GM12878 (cell line): ENCODE results near the gene RSPH1. TPM values are rescaled to one million over a fixed set of nuclear protein-coding genes. Genes with fewer than 3 reads are reported as not detected.

ENCODE experiments used
- BCLAF1 ChIP-seq: fragments of 450-650 bp; IDR thresholded peaks from 2 replicates; pipeline ENCODE4 v1.6.1; 2017; ENCODE audit warnings: antibody characterized with exemption, mild to moderate bottlenecking, moderate library complexity
- BHLHE40 ChIP-seq, 2 experiments: fragments of 450-650 bp in 1 of 2; IDR thresholded peaks; 2 replicates each; pipeline ENCODE4 v1.6.1; 2011 to 2017; ENCODE audit warnings: low read depth in 2 of 2, borderline replicate concordance in 1 of 2, improper control_type of control experiment in 1 of 2, low read length in 1 of 2, mild to moderate bottlenecking in 1 of 2
- CBX3 ChIP-seq: fragments of 200-600 bp; sonication (generic); IDR thresholded peaks from 2 replicates; pipeline ENCODE4 v1.6.1; 2016; ENCODE audit warnings: low read depth, borderline replicate concordance
- CREM ChIP-seq: IDR thresholded peaks from 2 replicates; pipeline ENCODE4 v1.6.1; 2014; ENCODE audit warnings: antibody characterized with exemption, low read depth
- DPF2 ChIP-seq: fragments of 450-650 bp; IDR thresholded peaks from 2 replicates; pipeline ENCODE4 v1.6.1; 2017; ENCODE audit warnings: mild to moderate bottlenecking
- EP300 ChIP-seq, 2 experiments: fragments of 150-350 bp in 1 of 2; IDR thresholded peaks; 2 replicates each; pipeline ENCODE4 v1.6.1; 2011 to 2012; ENCODE audit warnings: low read depth in 2 of 2, low read length in 2 of 2, borderline replicate concordance in 1 of 2, improper control_type of control experiment in 1 of 2, inconsistent platforms in 1 of 2; ENCODE audit not compliant: control insufficient read depth in 1 of 2
- HSF1 ChIP-seq: fragments of 150-350 bp; IDR thresholded peaks from 2 replicates; pipeline ENCODE4 v1.6.1; 2014; ENCODE audit warnings: mild to moderate bottlenecking, low read depth, low read length
- KAT2A ChIP-seq: conservative IDR thresholded peaks from 2 replicates; pipeline ENCODE4 v1.6.1; 2011; ENCODE audit warnings: low read depth, low read length; ENCODE audit not compliant: control insufficient read depth
- MXI1 ChIP-seq: fragments of 150-350 bp; IDR thresholded peaks from 2 replicates; pipeline ENCODE4 v1.6.1; 2011; ENCODE audit warnings: low read depth, mild to moderate bottlenecking, inconsistent platforms, low read length, improper control_type of control experiment
- MYC ChIP-seq: IDR thresholded peaks from 2 replicates; pipeline ENCODE4 v1.6.1; 2011; ENCODE audit warnings: mild to moderate bottlenecking, low read length, moderate library complexity, inconsistent platforms; ENCODE audit not compliant: insufficient read depth, insufficient replicate concordance, insufficient read length, severe bottlenecking
- NFXL1 ChIP-seq: fragments of 450-650 bp; IDR thresholded peaks from 2 replicates; pipeline ENCODE4 v1.6.1; 2017; ENCODE audit warnings: antibody characterized with exemption, mild to moderate bottlenecking, borderline replicate concordance
- PAX8 ChIP-seq: fragments of 450-650 bp; IDR thresholded peaks from 2 replicates; pipeline ENCODE4 v1.6.1; 2017; ENCODE audit warnings: mild to moderate bottlenecking, moderate library complexity
- PBX3 ChIP-seq: IDR thresholded peaks from 2 replicates; pipeline ENCODE4 v1.6.1; 2011; ENCODE audit warnings: mild to moderate bottlenecking, low read depth, low read length, moderate library complexity; ENCODE audit not compliant: insufficient replicate concordance
- POLR2AphosphoS2 ChIP-seq: IDR thresholded peaks from 2 replicates; pipeline ENCODE4 v1.6.1; 2011; ENCODE audit warnings: low read depth, mild to moderate bottlenecking, low read length, improper control_type of control experiment, moderate library complexity
- RAD51 ChIP-seq: fragments of 450-650 bp; IDR thresholded peaks from 2 replicates; pipeline ENCODE4 v1.6.1; 2016; ENCODE audit warnings: moderate library complexity, mild to moderate bottlenecking, inconsistent platforms
- RUNX3 ChIP-seq: IDR thresholded peaks from 2 replicates; pipeline ENCODE4 v1.6.1; 2012; ENCODE audit warnings: low read length, inconsistent platforms
- SPI1 ChIP-seq: IDR thresholded peaks from 2 replicates; pipeline ENCODE4 v1.6.1; 2011; ENCODE audit warnings: low read depth, mild to moderate bottlenecking, low read length, moderate library complexity, borderline replicate concordance; ENCODE audit not compliant: insufficient read depth
- TBL1XR1 ChIP-seq: IDR thresholded peaks from 2 replicates; pipeline ENCODE4 v1.6.1; 2012; ENCODE audit warnings: low read depth, low read length, improper control_type of control experiment
- ZBTB11 ChIP-seq: fragments of 450-650 bp; formaldehyde crosslinking; IDR thresholded peaks from 2 replicates; pipeline ENCODE4 v1.5.0; 2022; ENCODE audit warnings: mild to moderate bottlenecking, missing genetic modification characterization
- ZNF24 ChIP-seq: fragments of 450-650 bp; IDR thresholded peaks from 2 replicates; pipeline ENCODE4 v1.6.1; 2017; ENCODE audit warnings: antibody characterized with exemption, mild to moderate bottlenecking
- ZNF622 ChIP-seq: fragments of 450-650 bp; IDR thresholded peaks from 2 replicates; pipeline ENCODE4 v1.6.1; 2017; ENCODE audit warnings: mild to moderate bottlenecking, inconsistent platforms
- polyA plus RNA-seq, 11 experiments: library from polyadenylated mRNA; depleted of rRNA in 4 of 11; unstranded in 6 of 11; stranded (reverse) in 5 of 11; fragments of >200 nt; fragmentation: Nextera tagmentation in 4 of 11; fragmentation: Illumina TruSeq in 1 of 11; extraction: Ambion mirVana in 4 of 11; extraction: Trizol in 1 of 11; gene quantifications; 1 replicate in 1 of 11; 2 replicates in 10 of 11; pipeline versions ENCODE4 v1.2.1 to v1.2.3, GENCODE V29; 2011 to 2016; ENCODE audit warnings: inconsistent platforms in 2 of 11, missing spikeins in 2 of 11, low read depth in 1 of 11
- total RNA-seq, 4 experiments: library from RNA; depleted of rRNA in 3 of 4; stranded (reverse); fragments of >200 nt in 3 of 4; fragmentation: Illumina TruSeq in 1 of 4; extraction: Trizol in 1 of 4; gene quantifications; 2 replicates each; pipeline versions ENCODE4 v1.2.1 to v1.2.3, GENCODE V29; 2013 to 2021

RSPH1 gene
- total and polyA plus RNA-seq, 10 of the 15 experiments (the other 5 are each of a cell fraction or from before 2014, with no cell fraction given), result 0.11 to 1.4 (median 0.38) TPM

GRCh38 chr21:42532466-42533181 is 36.6 kb upstream of the RSPH1 start (continued):
- TF ChIP-seq CBX3, result no peak
- TF ChIP-seq PAX8, result no peak
- TF ChIP-seq DPF2, result no peak
- peak; percentile 95 to 99 for TF ChIP-seq BHLHE40 (IDR thresholded peaks at IDR 0.05; ENCODE audit: borderline replicate concordance in 1 of 2, low read depth in 2 of 2, low read length in 1 of 2)
- TF ChIP-seq PBX3, result peak; percentile 28
- TF ChIP-seq BCLAF1, result no peak
- TF ChIP-seq NFXL1, result no peak
- no peak for TF ChIP-seq ZNF622
- peak; percentile 89 for TF ChIP-seq MXI1
- TF ChIP-seq ZNF24, result no peak
- peak; percentile 66 for TF ChIP-seq CREM
- TF ChIP-seq TBL1XR1, result no peak
- no peak for TF ChIP-seq KAT2A
- TF ChIP-seq HSF1, result no peak
- TF ChIP-seq SPI1, result no peak
- TF ChIP-seq MYC, result no peak
- no peak for TF ChIP-seq POLR2AphosphoS2
- no peak; the same call in 1 of the 2 replicates for TF ChIP-seq ZBTB11 (CRISPR knock-in tag)
- TF ChIP-seq RUNX3, result no peak
- peak; percentile 99 for TF ChIP-seq RAD51
- TF ChIP-seq EP300 (IDR thresholded peaks at IDR 0.05; ENCODE audit: borderline replicate concordance in 1 of 2, control insufficient read depth in 1 of 2, low read depth in 2 of 2, low read length in 2 of 2), result peak; percentile 69 to 74; a peak in 3 of 4 replicates
